ENCODE results near the gene RAB3GAP2.

- TF ChIP-seq CTCF (conservative IDR thresholded peaks at IDR 0.05 in 1 of 2, IDR thresholded peaks at IDR 0.05 in 1 of 2; ENCODE audit: low read depth in 1 of 2, low read length in 2 of 2) (no peak), EZH2 (IDR thresholded peaks at IDR 0.05; ENCODE audit: low read length, missing control alignments) (no peak)
Observed at GRCh38 chr1:220287129-220287528, 14.9 kb upstream of the RAB3GAP2 start.

All from fibroblast of lung (primary cell).